Ishikawa (cell line): ENCODE measurements around the gene MMP24.

Experiments used
- MAX ChIP-seq: IDR thresholded peaks from 2 replicates; pipeline ENCODE4 v1.6.1; 2012
- NFIC ChIP-seq: IDR thresholded peaks from 2 replicates; pipeline ENCODE4 v1.6.1; 2012
- RAD21 ChIP-seq: IDR thresholded peaks from 2 replicates; pipeline ENCODE4 v1.6.1; 2012; ENCODE audit warnings: low read depth
- REST ChIP-seq: IDR thresholded peaks from 2 replicates; pipeline ENCODE4 v1.6.1; 2012; ENCODE audit warnings: low read depth, mild to moderate bottlenecking
- USF1 ChIP-seq: IDR thresholded peaks from 2 replicates; pipeline ENCODE4 v1.6.1; 2012
- ZBTB7A ChIP-seq: IDR thresholded peaks from 2 replicates; pipeline ENCODE4 v1.6.1; 2012; ENCODE audit warnings: low read depth

- no peak for TF ChIP-seq REST
- TF ChIP-seq USF1, result no peak
- TF ChIP-seq RAD21, result no peak
- no peak for TF ChIP-seq NFIC
- no peak for TF ChIP-seq MAX
- no peak for TF ChIP-seq ZBTB7A
Measured at GRCh38 chr20:35304956-35305355, 78.5 kb downstream of the MMP24 start.
